Heart right ventricle (tissue), 16 donors: Measurements from ENCODE around the gene ITGB2. TPM values are rescaled to one million over a fixed set of nuclear protein-coding genes. Genes with fewer than 3 reads are reported as not detected.

ENCODE experiments used
- ATAC-seq, 8 donors: fragments of 200-7000 bp; cut with Tn5 transposase; one replicate each; pipeline ENCODE4 v1.9.1; 2020; ENCODE audit warnings: mild to moderate bottlenecking in 8 of 8, moderate library complexity in 8 of 8, moderate number of reproducible peaks in 1 of 8
- DNase-seq, 2 donors: peaks; one replicate each; pipeline ENCODE4 v3.0.0-alpha.2; 2020
- H3K27ac ChIP-seq, 10 donors: fragments of 200-600 bp; sonication (generic) in 2 of 10; one replicate each; pipeline versions ENCODE4 v1.5.0 to v1.8.0; 2020 to 2022; ENCODE audit warnings: mild to moderate bottlenecking in 3 of 10
- H3K27me3 ChIP-seq, 7 donors: fragments of 200-600 bp; one replicate each; pipeline ENCODE4 v1.8.0; 2021 to 2022; ENCODE audit warnings: mild to moderate bottlenecking in 2 of 7
- H3K36me3 ChIP-seq, 9 donors: fragments of 200-600 bp; sonication (generic) in 1 of 9; one replicate each; pipeline versions ENCODE4 v1.5.0 to v1.8.0; 2020 to 2022; ENCODE audit warnings: mild to moderate bottlenecking in 2 of 9
- H3K4me1 ChIP-seq, 9 donors: fragments of 200-600 bp; sonication (generic) in 1 of 9; one replicate each; pipeline versions ENCODE4 v1.5.0 to v1.8.0; 2020 to 2022; ENCODE audit warnings: mild to moderate bottlenecking in 4 of 9
- H3K4me3 ChIP-seq, 10 donors: fragments of 200-600 bp; sonication (generic) in 2 of 10; one replicate each; pipeline versions ENCODE4 v1.5.0 to v1.8.0; 2020 to 2022; ENCODE audit warnings: mild to moderate bottlenecking in 7 of 10, moderate library complexity in 2 of 10
- H3K9me3 ChIP-seq, 11 donors: fragments of 200-600 bp in 10 of 11; sonication (generic) in 2 of 11; one replicate each; pipeline versions ENCODE4 v1.5.0 to v1.8.0; 2013 to 2022; ENCODE audit warnings: mild to moderate bottlenecking in 2 of 11, control low read depth in 1 of 11, moderate library complexity in 1 of 11
- WGBS, 2 donors: extraction: QIAGEN DNeasy Blood & Tissue Kit; methylation state at CpG; one replicate each; pipeline ENCODE4 v1.1.7; 2013; ENCODE audit warnings: inconsistent platforms in 1 of 2; 5-methylcytosine and 5-hydroxymethylcytosine counted together
- intact Hi-C, 10 donors: fragments of 100-400 bp; cut with DNase I; formaldehyde crosslinking; loops; one replicate each; pipeline versions ENCODE4 v1.11.1 to v1.14.2; 2022
- polyA plus RNA-seq, 2 donors: library from polyadenylated mRNA; stranded (reverse); fragments of 200-250 nt; gene quantifications; one replicate each; pipeline ENCODE4 v1.2.3, GENCODE V29; 2013
- total RNA-seq, 10 donors: library from RNA; stranded (reverse); fragmentation: NEBNext Ultra II Directional in 3 of 10; extraction: Animal tissue kit (Norgen Biotek cat#: 25700) in 3 of 10; gene quantifications; one replicate each; pipeline versions ENCODE4 v1.2.1 to v1.2.4, GENCODE V29; 2021 to 2023
- TF ChIP-seq, protein P1 (sequence below), 9 donors: fragments of 200-600 bp; sonication (generic) in 2 of 9; IDR thresholded peaks; one replicate each; pipeline versions ENCODE4 v1.5.0 to v1.8.0; 2021 to 2022; ENCODE audit warnings: antibody characterized with exemption in 9 of 9, mild to moderate bottlenecking in 5 of 9, moderate library complexity in 1 of 9
- donor health status: Arrhythmogenic right ventricular cardiomyopathy.
- donor health status: ischemic (EF 13 %, LVEDD 7.1; RV severe dilation, severe dysfunction).
- donor health status: healthy with polysubstance abuse.
- donor health status: DM: no; HTN: yes; CAD: no.
- donor health status: DM: no; HTN: no; CAD: no.
- donor health status: ischemic (EF 25% LVEDD 6.9; RV normal size, moderate dysfunction).
- donor health status: ischemic (EF 25% LVEDD 5.7; RV mildly dilated, moderate dysfunction).
- donor health status: healthy.
- donor health status: DM: yes; HTN: yes; CAD: no.
- donor health status: Ischemic cardiomyopathy.
- donor health status: ischemic (EF 35%, LVEDD 5.7; RV mildly dilated, moderate dysfunction).
- donor health status: nonischemic (EF 11% LVEDD 7.7; RV severe dilation, severe dysfunction).
- donor health status: DM: yes; HTN: yes; CAD: no.
- donor health status: PGD.
- donor health status: ischemic (EF 29% LVEDD 5.4; RV normal size, mild dysfunction).
- donor health status: nonischemic (EF 23%, LVEDD 6.1; RV moderate dilation, normal function).

Gene ITGB2
- total and polyA plus RNA-seq, 12 donors = 5.1 to 151 (median 11.4) TPM

GRCh38 chr21:44903050-44903685 is 17.5 kb downstream of the ITGB2 start:
- H3K27me3 ChIP-seq = peaks cover 0 to 25% (median 0%) of the 10 kb centered on the region in 7 donors
- ATAC-seq (no peak), DNase-seq (no peak)
- H3K9me3 ChIP-seq = no peaks in the 10 kb centered on the region
- H3K27ac ChIP-seq = peak overlapping the region in 1 of 10 donors; percentile 24
- H3K4me1 ChIP-seq = peaks cover 0 to 36% (median 4%) of the 10 kb centered on the region in 9 donors
- H3K36me3 ChIP-seq = peaks cover 0 to 83% (median 0%) of the 10 kb centered on the region in 9 donors
- TF ChIP-seq, protein P1, sequence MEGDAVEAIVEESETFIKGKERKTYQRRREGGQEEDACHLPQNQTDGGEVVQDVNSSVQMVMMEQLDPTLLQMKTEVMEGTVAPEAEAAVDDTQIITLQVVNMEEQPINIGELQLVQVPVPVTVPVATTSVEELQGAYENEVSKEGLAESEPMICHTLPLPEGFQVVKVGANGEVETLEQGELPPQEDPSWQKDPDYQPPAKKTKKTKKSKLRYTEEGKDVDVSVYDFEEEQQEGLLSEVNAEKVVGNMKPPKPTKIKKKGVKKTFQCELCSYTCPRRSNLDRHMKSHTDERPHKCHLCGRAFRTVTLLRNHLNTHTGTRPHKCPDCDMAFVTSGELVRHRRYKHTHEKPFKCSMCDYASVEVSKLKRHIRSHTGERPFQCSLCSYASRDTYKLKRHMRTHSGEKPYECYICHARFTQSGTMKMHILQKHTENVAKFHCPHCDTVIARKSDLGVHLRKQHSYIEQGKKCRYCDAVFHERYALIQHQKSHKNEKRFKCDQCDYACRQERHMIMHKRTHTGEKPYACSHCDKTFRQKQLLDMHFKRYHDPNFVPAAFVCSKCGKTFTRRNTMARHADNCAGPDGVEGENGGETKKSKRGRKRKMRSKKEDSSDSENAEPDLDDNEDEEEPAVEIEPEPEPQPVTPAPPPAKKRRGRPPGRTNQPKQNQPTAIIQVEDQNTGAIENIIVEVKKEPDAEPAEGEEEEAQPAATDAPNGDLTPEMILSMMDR (IDR thresholded peaks at IDR 0.05) = no peak
- no peak overlapping the region for H3K4me3 ChIP-seq
- intact Hi-C loops = no loop called here
- WGBS, 2 donors = 77 to 79% methylated on average over 18 of the region's 18 CpGs

DNA sequence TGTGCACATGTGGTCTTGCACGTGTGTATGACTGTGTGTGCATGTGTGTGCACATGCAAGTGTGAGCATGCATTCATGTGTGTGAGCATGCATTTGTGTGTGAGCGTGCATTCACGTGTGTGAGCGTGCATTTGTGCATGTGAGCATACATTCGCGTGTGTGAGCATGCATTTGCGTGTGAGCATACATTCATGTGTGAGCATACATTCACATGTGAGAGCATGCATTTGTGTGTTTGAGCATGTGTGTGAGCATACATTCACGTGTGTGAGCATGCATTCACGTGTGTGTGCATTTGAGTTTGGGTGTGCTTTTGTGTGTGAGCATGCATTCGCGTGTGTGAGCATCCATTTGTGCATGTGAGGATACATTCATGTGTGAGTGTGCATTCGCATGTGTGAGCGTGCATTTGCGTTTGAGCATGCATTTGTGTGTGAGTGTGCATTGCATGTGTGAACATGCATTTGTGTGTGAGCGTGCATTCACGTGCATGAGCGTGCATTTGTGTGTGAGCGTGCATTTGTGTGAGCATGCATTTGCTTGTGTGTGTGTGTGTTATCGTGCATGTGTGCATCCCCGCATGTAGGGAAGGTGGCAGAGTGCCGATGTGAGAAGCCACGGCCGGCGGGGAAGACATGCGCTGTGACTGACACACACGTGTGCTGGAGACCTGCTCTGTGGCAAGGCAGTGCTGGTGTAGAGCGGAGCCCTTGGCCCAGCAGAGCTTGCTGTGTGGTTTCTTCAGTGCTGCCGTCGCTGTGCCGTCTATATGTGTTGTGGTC is 18.2 kb downstream of the ITGB2 start:
- no peak overlapping the region for H3K4me3 ChIP-seq
- intact Hi-C loops = no loop called here
- H3K27me3 ChIP-seq = peaks cover 0 to 26% (median 3%) of the 10 kb centered on the region in 7 donors
- no peak for ATAC-seq
- WGBS, 2 donors = 92 to 93% methylated on average over 30 of the region's 30 CpGs
- TF ChIP-seq, protein P1 (IDR thresholded peaks at IDR 0.05) = no peak
- H3K9me3 ChIP-seq = no peaks in the 10 kb centered on the region
- no peak for DNase-seq
- peaks cover 0 to 36% (median 0%) of the 10 kb centered on the region in 9 donors for H3K4me1 ChIP-seq
- H3K36me3 ChIP-seq = peaks cover 0 to 90% (median 0%) of the 10 kb centered on the region in 9 donors
- peak overlapping the region in 1 of 10 donors; percentile 24 for H3K27ac ChIP-seq

DNA sequence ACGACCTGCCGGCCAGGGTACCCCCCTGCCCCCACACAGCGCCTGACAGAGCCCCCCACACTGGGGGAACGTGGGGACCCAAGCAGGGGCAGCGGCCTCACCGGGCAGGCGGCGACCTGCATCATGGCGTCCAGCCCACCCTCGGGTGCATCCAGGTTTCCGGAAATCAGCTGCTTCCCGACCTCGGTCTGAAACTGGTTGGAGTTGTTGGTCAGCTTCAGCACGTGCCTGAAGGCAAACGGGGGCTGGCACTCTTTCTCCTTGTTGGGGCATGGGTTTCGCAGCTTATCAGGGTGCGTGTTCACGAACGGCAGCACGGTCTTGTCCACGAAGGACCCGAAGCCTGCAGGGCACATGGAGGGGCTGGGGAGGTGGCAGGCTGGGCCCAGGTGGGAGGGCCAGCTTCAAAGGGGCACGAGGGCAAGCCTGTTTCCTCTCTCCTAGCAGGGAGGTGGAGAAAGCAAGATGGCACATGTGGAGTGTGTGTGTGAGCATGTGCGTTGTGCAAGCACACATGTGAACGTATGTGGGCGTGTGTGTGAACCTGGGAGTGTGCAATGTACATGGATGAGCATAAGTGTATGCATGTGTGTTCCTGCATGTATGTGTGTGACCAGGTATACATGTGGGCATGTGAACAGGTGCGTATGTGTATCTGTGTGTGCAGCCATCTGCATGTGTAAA is 19.2 kb downstream of the ITGB2 start:
- Histone ChIP-seq H3K27me3 (peaks cover 0 to 27% (median 3%) of the 10 kb centered on the region in 7 donors), H3K9me3 (no peaks in the 10 kb centered on the region), H3K4me3 (no peak overlapping the region), H3K27ac (no peak overlapping the region), H3K36me3 (peaks cover 0 to 90% (median 0%) of the 10 kb centered on the region in 9 donors), H3K4me1 (peaks cover 0 to 26% (median 0%) of the 10 kb centered on the region in 9 donors)
- intact Hi-C loops = no loop called here
- DNase-seq (no peak), ATAC-seq (no peak)
- TF ChIP-seq, protein P1 (IDR thresholded peaks at IDR 0.05) = no peak
- 79 to 85% methylated on average over 27 of the region's 27 CpGs for WGBS, 2 donors

DNA sequence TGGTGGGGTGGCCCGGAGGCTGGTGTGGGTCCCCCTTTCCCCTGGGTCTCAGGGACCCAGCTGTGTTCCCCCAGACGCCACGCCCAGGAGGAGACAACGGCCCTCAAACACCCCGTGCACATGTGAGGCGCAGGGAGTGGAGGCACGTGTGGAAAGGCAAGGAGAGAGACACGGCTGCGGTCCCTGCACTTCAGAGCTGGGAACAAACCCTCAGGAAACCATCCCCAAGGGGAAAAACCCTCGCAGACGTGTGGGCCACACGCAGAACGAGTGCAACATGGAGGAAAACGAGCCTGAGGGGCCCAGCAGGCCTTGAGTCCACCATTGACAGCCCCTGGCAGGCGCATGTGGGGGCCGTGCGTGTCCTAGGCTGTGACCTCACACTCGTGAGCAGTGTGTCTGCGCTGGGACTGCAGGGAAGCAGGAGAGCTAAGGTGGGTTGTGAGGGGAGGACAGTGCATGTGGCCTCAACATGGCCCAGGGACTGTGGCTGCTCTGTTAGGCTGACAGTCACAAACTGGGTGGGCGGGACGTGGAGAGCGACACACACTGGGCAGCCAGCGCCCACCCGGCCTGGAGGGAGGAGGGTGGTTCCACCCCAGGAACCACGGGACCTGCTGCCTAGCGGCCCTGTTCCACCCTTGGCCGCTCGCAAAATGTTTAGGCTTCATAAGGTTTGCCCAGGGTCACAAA is 20.0 kb downstream of the ITGB2 start:
- WGBS, 2 donors = 83 to 89% methylated on average over 28 of the region's 28 CpGs
- H3K4me1 ChIP-seq = peaks cover 0 to 24% (median 0%) of the 10 kb centered on the region in 9 donors
- H3K36me3 ChIP-seq = peaks cover 0 to 92% (median 0%) of the 10 kb centered on the region in 9 donors
- TF ChIP-seq, protein P1 (IDR thresholded peaks at IDR 0.05) = no peak
- H3K27ac ChIP-seq = no peak overlapping the region
- intact Hi-C loops = no loop called here
- H3K27me3 ChIP-seq = peaks cover 0 to 26% (median 3%) of the 10 kb centered on the region in 7 donors
- ATAC-seq = no peak
- H3K9me3 ChIP-seq = no peaks in the 10 kb centered on the region
- no peak for DNase-seq
- no peak overlapping the region for H3K4me3 ChIP-seq
